PFSK-1 (cell line): ENCODE measurements around the gene MVP.

Source experiments
- POLR2AphosphoS5 ChIP-seq: IDR thresholded peaks from 2 replicates; pipeline ENCODE4 v1.6.1; 2012; ENCODE audit warnings: low read depth, mild to moderate bottlenecking, control low read depth, low read length, moderate library complexity
- SIN3A ChIP-seq: IDR thresholded peaks from 2 replicates; pipeline ENCODE4 v1.6.1; 2012; ENCODE audit warnings: mild to moderate bottlenecking, low read length, moderate library complexity, borderline replicate concordance; ENCODE audit not compliant: insufficient read depth
- TAF1 ChIP-seq: IDR thresholded peaks from 2 replicates; pipeline ENCODE4 v1.6.1; 2012; ENCODE audit warnings: low read length, control low read depth, borderline replicate concordance; ENCODE audit not compliant: insufficient read depth

DNA sequence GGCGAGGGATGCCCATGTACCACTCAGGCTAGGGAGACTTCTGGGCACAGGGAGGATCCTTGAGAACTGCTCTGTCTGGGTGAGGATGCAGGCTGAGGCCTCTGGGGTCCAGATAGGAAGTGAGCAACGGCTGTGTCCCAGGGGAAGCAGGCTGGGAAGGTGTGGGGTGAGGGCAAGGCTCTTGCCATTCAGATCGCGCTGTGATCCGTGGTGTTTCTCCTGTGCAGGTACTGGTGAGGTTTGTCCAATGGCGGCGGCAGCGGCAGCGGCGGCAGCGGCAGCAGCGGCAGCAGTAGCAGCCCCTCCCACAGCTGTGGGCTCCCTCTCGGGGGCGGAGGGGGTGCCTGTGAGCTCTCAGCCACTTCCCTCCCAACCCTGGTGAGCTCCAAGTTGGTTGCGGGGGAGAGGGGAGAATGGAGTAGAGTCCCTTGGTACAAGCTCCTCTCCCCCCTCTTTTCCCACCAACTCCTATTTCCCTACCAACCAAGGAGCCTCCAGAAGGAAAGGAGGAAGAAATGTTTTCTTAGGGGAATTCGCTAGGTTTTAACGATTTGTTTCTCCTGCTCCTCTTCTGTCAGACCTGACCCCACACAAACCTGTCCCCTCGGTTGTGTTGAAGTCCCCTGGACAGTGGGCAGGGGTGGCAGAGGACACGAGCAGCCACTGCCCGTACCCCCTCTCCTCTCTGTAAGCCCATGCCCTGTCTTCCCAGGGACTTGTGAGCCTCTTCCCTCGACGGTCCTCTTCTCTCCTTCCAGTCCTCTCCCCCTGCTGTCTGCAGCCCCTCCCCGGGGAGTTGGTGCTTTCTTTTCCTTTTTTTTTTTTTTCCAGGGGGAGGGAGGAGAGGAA is 10.2 kb upstream of the MVP start:
- no peak for TF ChIP-seq POLR2AphosphoS5
- no peak for TF ChIP-seq TAF1
- no peak for TF ChIP-seq SIN3A
